LNCaP clone FGC (cell line): ENCODE measurements around the gene CLCN7.

ENCODE experiments used
- DNase-seq: peaks from one replicate; pipeline ENCODE4 v3.0.0-alpha.2; 2011; ENCODE audit warnings: low read depth
- H3K4me3 ChIP-seq: 2 replicates; pipeline ENCODE4 v1.5.1; 2011; ENCODE audit warnings: mild to moderate bottlenecking, low read depth, low read length, control low read depth
- CTCF ChIP-seq: IDR thresholded peaks from 2 replicates; pipeline ENCODE4 v1.5.1; 2012; ENCODE audit warnings: mild to moderate bottlenecking; ENCODE audit not compliant: control insufficient read depth, insufficient read depth; ENCODE audit errors: extremely low read depth

CLCN7 gene

GRCh38 chr16:1433263-1433560 is 41.6 kb downstream of the CLCN7 start:
- no peak for DNase-seq
- TF ChIP-seq CTCF: no peak
- no peak overlapping the region for H3K4me3 ChIP-seq

DNA sequence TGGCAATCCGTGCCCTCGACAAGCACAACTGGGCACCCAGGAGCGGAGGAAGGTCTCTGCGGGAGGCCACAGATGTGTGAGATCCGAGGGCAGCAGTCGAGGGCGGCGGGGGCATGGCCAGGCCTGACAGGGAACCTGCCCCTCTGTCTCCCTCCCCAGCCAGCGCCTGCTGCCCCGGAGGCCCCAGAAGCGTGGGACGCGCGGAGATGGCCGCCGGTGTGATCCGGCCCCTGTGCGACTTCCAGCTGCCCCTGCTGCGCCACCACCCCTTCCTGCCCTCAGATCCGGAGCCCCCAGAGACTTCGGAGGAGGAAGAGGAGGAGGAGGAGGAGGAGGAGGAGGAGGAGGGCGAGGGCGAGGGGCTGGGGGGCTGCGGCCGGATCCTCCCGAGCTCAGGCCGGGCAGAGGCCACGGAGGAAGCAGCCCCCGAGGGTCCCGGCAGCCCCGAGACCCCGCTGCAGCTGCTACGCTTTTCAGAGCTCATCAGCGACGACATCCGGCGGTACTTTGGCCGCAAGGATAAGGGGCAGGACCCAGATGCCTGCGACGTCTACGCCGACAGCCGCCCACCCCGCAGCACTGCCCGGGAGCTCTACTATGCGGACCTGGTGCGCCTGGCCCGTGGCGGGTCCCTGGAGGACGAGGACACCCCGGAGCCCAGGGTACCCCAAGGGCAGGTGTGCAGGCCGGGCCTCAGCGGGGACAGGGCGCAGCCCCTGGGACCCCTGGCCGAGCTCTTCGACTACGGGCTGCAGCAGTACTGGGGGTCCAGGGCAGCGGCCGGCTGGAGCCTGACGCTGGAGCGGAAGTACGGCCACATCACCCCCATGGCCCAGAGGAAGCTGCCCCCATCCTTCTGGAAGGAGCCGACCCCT is 42.2 kb downstream of the CLCN7 start:
- DNase-seq: no peak
- no peak for TF ChIP-seq CTCF

GRCh38 chr16:1431497-1432270 is 43.1 kb downstream of the CLCN7 start:
- peak overlapping the region; percentile 50 for H3K4me3 ChIP-seq
- no peak for TF ChIP-seq CTCF
- DNase-seq: no peak

More for the DNA sequence above, 42.2 kb downstream of the CLCN7 start:
- no peak overlapping the region for H3K4me3 ChIP-seq

DNA sequence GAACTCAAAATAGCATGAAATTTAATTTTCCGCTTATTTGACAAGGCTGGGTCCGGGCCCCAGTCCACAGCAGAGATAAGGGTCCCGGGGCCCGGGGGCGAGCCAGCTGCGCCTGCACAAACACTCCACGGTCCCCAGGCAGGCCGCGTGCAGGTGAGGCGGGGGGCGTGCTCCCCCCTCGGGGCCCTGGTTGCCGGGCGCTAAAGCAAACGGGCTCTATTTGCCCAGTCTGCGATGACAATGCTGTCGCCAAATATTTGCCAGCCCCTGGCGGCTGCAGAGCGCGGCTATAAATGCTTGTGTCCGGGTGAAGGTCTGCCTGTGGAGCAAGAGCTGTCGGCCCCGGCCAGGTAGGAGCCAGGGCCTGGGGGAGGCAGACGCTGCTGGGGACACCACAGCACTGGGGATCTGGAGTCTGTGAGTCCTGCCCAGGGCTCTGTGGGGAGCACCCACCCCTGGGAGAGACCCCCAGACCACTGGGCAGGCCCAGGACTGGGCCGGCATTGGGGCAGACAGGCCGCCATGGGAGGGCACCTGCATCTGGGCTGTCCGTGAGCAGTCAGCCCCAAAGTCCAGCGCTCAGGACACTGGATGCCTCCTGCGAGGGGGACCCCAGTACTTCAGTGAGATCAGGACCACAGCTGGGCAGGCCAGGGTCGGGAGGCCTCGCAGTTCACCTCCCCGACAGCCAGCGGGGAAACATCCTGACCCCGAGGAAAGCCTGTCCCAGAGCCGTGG is 43.9 kb downstream of the CLCN7 start, which contains the start of gene PERCC1:
Gene PERCC1 (plus strand): TSS at position 320 of the 738 bp plus-strand sequence. CDS start 1,516 bp downstream, outside the sequence.
- peak within 1 kb of the TSS; percentile 50 for H3K4me3 ChIP-seq
- peak; percentile 38 for TF ChIP-seq CTCF
- peak; percentile 59 for DNase-seq

GRCh38 chr16:1430214-1430758 is 44.5 kb downstream of the CLCN7 start:
- no peak overlapping the region for H3K4me3 ChIP-seq
- no peak for DNase-seq
- no peak for TF ChIP-seq CTCF

- DNase-seq: no peak
- H3K4me3 ChIP-seq: no peak overlapping the region
- no peak for TF ChIP-seq CTCF
These were observed 45.2 kb downstream of the CLCN7 start for GRCh38 chr16:1429631-1430030.
